HUES6 (cell line): ENCODE data around the gene AGBL3.
A peak's percentile ranks its signal among the peaks of the same experiment; 100 is the strongest.
"Not testable (repeated sequence)": the region's sequence is repeated elsewhere in the genome, so short reads cannot be mapped to it uniquely, and the experiment has no call there.

Experiments
- H3K27ac ChIP-seq: 2 replicates; pipeline ENCODE4 v1.7.0; 2013; ENCODE audit warnings: low read depth, mild to moderate bottlenecking, low read length, inconsistent platforms
- H3K27me3 ChIP-seq: 2 replicates; pipeline ENCODE4 v1.6.1; 2013; ENCODE audit warnings: low read length; ENCODE audit not compliant: control insufficient read depth, insufficient read depth
- H3K36me3 ChIP-seq: 2 replicates; pipeline ENCODE4 v1.6.1; 2013; ENCODE audit warnings: low read length; ENCODE audit not compliant: control insufficient read depth, insufficient read depth
- H3K4me1 ChIP-seq: 2 replicates; pipeline ENCODE4 v1.6.1; 2013; ENCODE audit warnings: low read length; ENCODE audit not compliant: control insufficient read depth, insufficient read depth
- H3K4me3 ChIP-seq: 2 replicates; pipeline ENCODE4 v1.5.1; 2013; ENCODE audit warnings: low read depth, low read length
- H3K9ac ChIP-seq: one replicate; pipeline ENCODE4 v1.6.1; 2013; ENCODE audit warnings: mild to moderate bottlenecking, low read length
- H3K9me3 ChIP-seq: 2 replicates; pipeline ENCODE4 v1.6.1; 2013; ENCODE audit warnings: low read depth, low read length; ENCODE audit not compliant: control insufficient read depth, insufficient read depth

AGBL3 gene

DNA sequence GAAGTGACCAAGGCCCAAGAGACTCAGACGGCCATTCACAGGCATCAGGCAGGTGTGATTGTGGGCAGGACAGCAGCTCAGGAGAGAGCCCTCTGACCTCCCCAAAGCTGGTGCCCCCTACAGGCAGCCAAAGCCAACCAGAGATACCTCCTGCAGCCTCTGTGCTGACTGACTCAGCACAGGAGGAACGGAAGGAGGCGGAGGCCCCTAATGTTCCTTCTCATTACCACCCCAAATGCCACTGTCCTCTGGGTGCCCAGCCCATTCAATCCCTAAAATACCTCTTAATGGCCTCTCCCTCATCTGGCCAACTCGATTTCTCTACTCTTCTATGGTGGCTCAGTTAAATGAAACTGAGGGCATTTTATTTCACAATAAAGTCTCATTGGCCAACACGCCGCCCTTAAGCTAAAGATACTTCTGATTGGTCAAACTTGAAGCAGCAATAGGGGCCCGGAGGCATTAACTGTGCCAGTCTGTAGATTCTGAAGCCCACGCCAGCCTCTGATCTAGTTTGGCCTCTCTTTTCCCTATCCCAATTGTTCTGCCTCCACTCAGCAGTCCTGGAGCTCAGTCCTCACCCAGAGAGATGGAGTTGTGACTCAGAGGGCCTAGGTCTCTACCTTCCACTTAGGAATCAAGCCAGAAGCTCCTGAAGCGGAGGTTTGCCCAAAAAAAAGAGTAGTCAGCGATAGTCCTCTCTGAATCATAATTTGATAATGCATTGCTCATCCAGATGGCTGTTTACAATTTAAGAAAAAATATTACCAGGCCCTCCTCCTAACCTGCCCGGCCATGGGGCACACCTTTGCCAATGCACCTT, 183.0 kb downstream of the AGBL3 start:
- no peaks in the 10 kb centered on the region for H3K27me3 ChIP-seq
- H3K4me1 ChIP-seq = peaks cover 17% of the 10 kb centered on the region
- peak overlapping the region; percentile 92 for H3K4me3 ChIP-seq
- no peaks in the 10 kb centered on the region for H3K9me3 ChIP-seq
- peak overlapping the region; percentile 94 for H3K9ac ChIP-seq
- peaks cover 45% of the 10 kb centered on the region for H3K36me3 ChIP-seq
- H3K27ac ChIP-seq = peak overlapping the region; percentile 98

DNA sequence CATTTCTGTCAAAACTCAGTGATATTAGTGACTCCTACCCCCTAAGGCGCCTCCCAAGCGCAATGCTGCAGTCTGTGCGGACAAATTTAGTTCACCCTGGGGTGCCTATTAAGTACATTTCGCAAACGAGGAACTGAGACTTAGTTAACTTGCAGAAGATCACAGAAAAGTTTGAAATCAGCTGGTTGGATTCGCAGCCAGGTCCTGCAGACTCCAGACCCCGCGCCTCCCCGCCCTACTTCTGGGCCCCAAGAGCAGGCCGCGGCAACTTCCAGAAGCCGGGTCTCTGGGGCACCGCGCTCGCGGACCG, 183.6 kb downstream of the AGBL3 start:
- Histone ChIP-seq H3K27me3 (no peaks in the 10 kb centered on the region), H3K9ac (peak overlapping the region; percentile 94), H3K27ac (peak overlapping the region; percentile 98), H3K36me3 (peaks cover 40% of the 10 kb centered on the region), H3K4me1 (peaks cover 17% of the 10 kb centered on the region), H3K9me3 (no peaks in the 10 kb centered on the region), H3K4me3 (peak overlapping the region; percentile 92)

DNA sequence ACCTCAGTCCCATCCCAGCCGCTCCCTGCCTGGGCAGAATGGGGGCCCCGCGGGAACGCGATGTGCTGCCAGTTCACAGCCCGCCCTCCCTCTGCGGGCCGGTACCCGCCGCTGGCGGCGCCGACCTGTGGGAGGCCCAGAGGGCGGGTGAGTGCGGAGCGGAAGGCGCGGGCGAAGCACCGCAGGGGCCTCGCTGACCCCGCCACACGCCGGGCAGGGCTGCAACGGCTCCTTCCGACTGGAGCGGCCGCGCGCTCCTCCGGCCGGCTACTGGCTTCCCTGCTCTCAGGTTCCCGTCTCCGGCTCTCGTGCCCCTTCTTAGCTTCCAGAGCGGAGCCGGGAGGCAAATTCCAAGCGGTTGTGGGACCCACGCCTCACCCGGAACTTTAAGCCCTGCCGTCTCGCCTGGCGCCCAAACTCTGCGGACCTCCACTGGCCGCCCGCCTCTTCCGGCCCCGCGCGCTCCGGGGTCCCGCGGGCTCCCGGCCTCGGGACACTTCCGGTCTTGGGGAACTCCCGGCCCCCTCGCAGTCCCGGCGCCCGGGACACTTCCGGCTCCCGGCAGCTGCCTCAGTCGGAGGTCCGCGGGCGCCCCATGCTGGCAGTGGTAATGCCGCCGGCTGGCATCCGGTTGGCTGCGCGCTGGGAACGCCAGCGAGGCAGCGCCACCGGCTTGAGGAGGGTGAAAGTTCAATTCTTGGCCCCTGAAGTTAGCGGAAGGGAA, 184.1 kb downstream of the AGBL3 start, which contains the start of gene CYREN:
CYREN (minus strand) TSS at position 434 of the 724 bp plus-strand sequence. CDS start 1,785 bp downstream, outside the sequence.
- H3K9me3 ChIP-seq = no peaks in the 10 kb centered on the region
- peak within 1 kb of the TSS; percentile 94 for H3K9ac ChIP-seq
- peaks cover 17% of the 10 kb centered on the region for H3K4me1 ChIP-seq
- no peaks in the 10 kb centered on the region for H3K27me3 ChIP-seq
- peaks cover 35% of the 10 kb centered on the region for H3K36me3 ChIP-seq
- peak within 1 kb of the TSS; percentile 98 for H3K27ac ChIP-seq
- H3K4me3 ChIP-seq = peak within 1 kb of the TSS; percentile 92

DNA sequence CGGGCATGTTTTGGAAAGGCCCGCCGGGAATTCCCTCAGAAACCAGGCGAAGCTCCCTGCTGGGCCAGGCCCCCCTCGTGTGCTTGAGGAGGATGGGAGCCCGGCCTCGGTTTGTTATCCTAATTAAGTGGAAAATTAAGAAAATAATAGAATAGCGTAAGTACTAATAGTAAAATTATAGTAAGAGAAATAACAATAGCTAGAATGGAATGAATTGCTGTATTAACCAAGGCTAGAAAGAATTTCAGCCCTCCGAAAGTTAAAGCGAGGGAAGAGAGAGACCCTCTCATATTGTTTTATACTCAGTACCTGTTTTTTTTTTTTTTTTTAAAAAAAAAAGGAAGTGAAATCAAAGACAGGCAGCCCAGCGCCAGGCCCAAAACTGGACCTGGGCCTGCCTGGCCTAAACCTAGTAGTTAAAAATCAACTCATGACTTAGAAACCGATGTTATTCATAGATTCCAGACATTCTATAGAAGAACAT, 184.7 kb downstream of the AGBL3 start:
- Histone ChIP-seq H3K36me3 (peaks cover 29% of the 10 kb centered on the region), H3K4me3 (peak overlapping the region; percentile 92), H3K9ac (peak overlapping the region; percentile 94), H3K4me1 (peaks cover 17% of the 10 kb centered on the region), H3K27ac (peak overlapping the region; percentile 98)
- not testable (repeated sequence) for H3K9me3 ChIP-seq, H3K27me3 ChIP-seq

DNA sequence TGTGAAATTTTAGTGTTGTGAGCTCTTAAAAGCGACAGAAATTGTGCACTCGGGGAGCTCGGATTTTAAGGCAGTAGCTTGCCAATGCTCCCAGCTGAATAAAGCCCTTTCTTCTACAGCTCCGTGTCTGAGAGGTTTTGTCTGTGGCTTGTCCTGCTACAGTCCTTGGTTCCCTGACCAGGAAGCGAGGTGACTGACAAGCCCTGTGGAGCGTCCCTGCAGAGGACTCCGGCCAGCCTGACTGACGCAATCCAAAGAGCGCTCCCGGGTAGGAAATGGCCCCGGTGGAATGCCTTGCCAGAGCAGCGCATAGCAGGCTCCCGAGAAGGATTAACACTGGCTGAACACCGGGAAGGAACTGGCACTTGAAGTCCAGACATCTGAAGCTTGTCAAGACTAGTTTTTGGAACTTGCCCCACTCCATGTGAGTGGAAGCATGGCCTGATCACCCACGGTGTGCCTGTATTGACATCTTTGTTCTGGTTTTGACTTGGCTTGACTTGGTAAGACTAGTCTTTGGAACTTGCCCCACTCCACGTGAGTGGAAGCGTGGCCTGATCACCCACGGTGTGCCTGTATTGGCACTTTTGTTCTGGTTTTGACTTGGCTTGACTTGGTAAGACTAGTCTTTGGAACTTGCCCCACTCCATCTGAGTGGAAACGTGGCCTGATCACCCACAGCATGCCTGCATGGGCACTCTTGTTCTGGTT, 185.4 kb downstream of the AGBL3 start:
- Histone ChIP-seq H3K9ac (peak overlapping the region; percentile 31), H3K27ac (peak overlapping the region; percentile 25; the same call in 1 of the 2 replicates), H3K36me3 (peaks cover 22% of the 10 kb centered on the region), H3K4me3 (peak overlapping the region; percentile 4; the same call in 1 of the 2 replicates), H3K4me1 (peaks cover 21% of the 10 kb centered on the region)
- not testable (repeated sequence) for H3K27me3 ChIP-seq, H3K9me3 ChIP-seq

DNA sequence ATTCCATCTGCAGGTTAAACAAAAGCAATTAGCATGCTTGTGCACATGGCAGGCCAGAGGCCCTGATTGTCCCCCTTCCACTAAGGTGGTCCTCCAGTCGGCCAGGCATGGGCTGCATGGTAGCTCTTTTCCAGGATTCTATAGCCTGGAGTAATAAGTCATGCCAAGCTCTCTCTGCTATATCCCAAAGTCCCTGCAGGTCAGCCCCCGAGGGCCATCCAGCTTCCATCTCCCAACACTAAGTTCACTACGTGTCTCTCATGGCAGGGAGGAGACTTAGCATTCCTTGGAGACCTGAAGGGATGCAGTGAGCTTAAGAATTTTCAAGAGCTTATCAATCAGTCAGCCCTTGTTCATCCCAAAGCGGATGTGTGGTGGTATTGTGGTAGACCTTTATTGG, 187.6 kb downstream of the AGBL3 start:
- not testable (repeated sequence) for H3K36me3 ChIP-seq, H3K9ac ChIP-seq, H3K27ac ChIP-seq, H3K27me3 ChIP-seq, H3K9me3 ChIP-seq, H3K4me3 ChIP-seq
- H3K4me1 ChIP-seq = peaks cover 34% of the 10 kb centered on the region

DNA sequence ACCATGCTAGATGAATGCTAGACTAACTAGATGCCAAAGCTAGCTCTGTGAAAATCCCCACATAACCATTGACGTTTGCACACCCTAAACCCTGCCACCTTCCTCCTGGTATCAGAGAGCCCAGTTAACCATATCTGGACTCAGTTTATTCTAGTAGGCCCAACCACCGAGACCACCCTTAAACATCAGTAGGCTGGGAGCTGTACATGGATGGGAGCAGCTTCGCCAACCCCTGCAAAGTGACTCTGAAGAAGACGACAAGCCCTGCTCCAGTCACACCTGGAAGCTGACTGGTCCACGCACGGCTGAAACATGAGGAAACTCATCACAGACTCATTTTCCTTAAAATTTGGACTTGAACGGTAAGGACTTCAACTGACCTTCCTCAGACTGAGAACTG, 188.6 kb downstream of the AGBL3 start:
- H3K36me3 ChIP-seq = no peaks in the 10 kb centered on the region
- H3K27ac ChIP-seq = no peak overlapping the region
- H3K27me3 ChIP-seq = no peaks in the 10 kb centered on the region
- no peak overlapping the region for H3K4me3 ChIP-seq
- H3K9me3 ChIP-seq = peaks cover 17% of the 10 kb centered on the region
- no peak overlapping the region for H3K9ac ChIP-seq
- H3K4me1 ChIP-seq = peaks cover 27% of the 10 kb centered on the region

DNA sequence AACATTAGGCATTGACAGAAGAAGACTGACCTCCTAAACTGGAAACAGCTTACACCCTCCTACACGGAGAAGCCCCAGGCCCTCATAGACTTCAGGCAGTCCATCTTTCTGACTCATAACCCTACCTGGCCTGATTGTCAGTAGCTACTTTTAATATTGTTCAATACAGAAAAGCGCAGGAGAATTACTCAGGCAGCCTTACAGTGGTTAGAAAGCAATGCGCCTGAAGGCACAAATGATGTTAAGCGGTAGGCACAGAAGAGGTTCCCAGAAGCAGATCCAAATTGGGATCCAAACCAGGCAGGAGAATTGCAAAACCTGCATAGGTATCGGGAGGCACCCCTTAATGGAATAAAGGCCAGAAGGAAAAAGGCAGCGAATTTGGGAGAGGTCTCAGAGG, 189.6 kb downstream of the AGBL3 start:
- Histone ChIP-seq H3K9ac (no peak overlapping the region), H3K9me3 (peaks cover 27% of the 10 kb centered on the region), H3K27ac (no peak overlapping the region; the same call in 1 of the 2 replicates), H3K36me3 (no peaks in the 10 kb centered on the region), H3K4me3 (no peak overlapping the region), H3K4me1 (peaks cover 27% of the 10 kb centered on the region), H3K27me3 (no peaks in the 10 kb centered on the region)

DNA sequence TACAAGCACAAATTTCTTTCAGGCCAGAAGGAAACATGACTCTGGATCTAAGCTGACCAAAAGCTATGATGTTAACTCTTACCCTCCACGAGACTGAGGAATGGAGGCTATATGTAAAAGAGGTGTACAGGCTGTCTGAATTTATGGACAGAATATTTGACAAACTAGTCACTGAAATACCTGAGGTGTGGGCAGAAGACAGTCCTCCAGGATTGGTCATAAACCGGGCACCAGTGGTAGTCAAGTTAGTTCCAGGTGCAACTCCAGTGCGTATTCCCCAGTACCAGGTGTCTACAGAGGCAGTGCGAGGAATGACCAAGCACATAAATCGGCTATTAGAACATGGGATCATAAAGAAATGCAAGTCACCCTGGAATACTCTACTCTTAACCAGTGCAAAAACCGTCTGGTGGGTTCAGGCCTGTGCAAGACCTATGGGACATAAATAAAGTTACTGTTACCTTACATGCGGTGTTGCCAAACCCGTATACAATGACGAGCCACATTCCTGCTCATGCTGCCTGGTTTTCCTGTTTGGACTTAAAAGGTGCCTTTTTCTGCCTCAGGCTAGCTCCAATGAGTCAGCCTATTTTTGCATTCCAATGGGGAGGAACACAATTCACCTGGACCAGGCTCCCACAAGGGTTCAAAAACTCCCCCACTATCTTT, 190.9 kb downstream of the AGBL3 start:
- H3K4me3 ChIP-seq = no peak overlapping the region; the same call in 1 of the 2 replicates
- peaks cover 20% of the 10 kb centered on the region for H3K4me1 ChIP-seq
- H3K9ac ChIP-seq = peak overlapping the region; percentile 47
- H3K27me3 ChIP-seq = no peaks in the 10 kb centered on the region
- H3K27ac ChIP-seq = peak overlapping the region; percentile 58
- peaks cover 9% of the 10 kb centered on the region for H3K36me3 ChIP-seq
- peaks cover 39% of the 10 kb centered on the region for H3K9me3 ChIP-seq

DNA sequence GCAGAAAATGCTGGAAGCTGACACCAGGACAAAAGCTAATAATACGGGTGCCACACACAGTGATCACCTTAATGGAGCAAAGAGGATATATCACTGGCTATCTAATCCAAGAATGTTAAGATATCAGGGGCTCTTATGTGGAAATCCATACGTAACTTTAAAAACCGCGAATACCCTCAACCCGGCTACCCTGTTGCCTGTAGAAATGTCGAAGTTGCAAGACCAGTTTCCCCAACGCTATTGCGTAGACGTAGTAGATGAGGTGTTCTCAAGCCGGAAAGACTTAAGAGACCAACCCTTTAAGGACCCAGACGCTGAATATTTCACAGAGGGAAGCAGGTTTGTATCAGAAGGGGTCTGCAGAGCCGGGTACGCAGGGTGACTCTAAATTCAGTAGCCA, 192.1 kb downstream of the AGBL3 start:
- Histone ChIP-seq H3K4me1 (peaks cover 20% of the 10 kb centered on the region), H3K36me3 (peaks cover 21% of the 10 kb centered on the region), H3K9me3 (peaks cover 51% of the 10 kb centered on the region), H3K9ac (no peak overlapping the region), H3K27me3 (no peaks in the 10 kb centered on the region), H3K27ac (peak overlapping the region; percentile 58; the same call in 1 of the 2 replicates), H3K4me3 (no peak overlapping the region)
